Measurements from ENCODE around the gene TMEM178B.

DNA sequence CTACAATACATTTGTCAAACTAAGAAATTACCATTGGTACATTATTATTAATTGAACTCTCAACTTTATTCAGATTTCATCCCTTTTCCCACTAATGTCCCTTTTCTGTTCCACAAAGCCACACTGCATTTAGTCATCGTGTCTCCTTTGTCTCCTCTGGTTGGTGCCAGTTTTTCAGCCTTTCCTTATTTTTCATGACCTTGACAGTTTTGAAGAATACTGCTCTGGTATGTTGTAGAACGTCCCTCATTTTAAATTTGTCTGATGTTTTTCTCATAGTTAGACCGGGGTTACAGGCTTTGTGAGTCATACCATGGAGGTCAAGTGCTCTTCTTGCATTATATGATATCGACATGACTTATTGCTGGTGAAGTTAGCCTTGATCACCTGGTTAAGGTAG, 304.0 kb downstream of the TMEM178B start:
- no peak for TF ChIP-seq POLR2A (IDR thresholded peaks at IDR 0.05; ENCODE audit: low read depth, low read length)
- TF ChIP-seq, protein P1, sequence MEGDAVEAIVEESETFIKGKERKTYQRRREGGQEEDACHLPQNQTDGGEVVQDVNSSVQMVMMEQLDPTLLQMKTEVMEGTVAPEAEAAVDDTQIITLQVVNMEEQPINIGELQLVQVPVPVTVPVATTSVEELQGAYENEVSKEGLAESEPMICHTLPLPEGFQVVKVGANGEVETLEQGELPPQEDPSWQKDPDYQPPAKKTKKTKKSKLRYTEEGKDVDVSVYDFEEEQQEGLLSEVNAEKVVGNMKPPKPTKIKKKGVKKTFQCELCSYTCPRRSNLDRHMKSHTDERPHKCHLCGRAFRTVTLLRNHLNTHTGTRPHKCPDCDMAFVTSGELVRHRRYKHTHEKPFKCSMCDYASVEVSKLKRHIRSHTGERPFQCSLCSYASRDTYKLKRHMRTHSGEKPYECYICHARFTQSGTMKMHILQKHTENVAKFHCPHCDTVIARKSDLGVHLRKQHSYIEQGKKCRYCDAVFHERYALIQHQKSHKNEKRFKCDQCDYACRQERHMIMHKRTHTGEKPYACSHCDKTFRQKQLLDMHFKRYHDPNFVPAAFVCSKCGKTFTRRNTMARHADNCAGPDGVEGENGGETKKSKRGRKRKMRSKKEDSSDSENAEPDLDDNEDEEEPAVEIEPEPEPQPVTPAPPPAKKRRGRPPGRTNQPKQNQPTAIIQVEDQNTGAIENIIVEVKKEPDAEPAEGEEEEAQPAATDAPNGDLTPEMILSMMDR (conservative IDR thresholded peaks at IDR 0.05; ENCODE audit: low read depth, low read length), result no peak
- TF ChIP-seq RAD21 (IDR thresholded peaks at IDR 0.05; ENCODE audit: low read length), result no peak
- TF ChIP-seq CEBPB (IDR thresholded peaks at IDR 0.05; ENCODE audit: low read depth, low read length), result no peak
- no peak for TF ChIP-seq USF2 (IDR thresholded peaks at IDR 0.05; ENCODE audit: low read depth, low read length)
- no peak for TF ChIP-seq RFX5 (IDR thresholded peaks at IDR 0.05; ENCODE audit: low read depth, low read length)
- TF ChIP-seq RCOR1 (IDR thresholded peaks at IDR 0.05; ENCODE audit: insufficient replicate concordance, low read length), result no peak
- no peak for TF ChIP-seq MAZ (IDR thresholded peaks at IDR 0.05; ENCODE audit: borderline replicate concordance, low read depth, low read length)
- TF ChIP-seq BHLHE40 (IDR thresholded peaks at IDR 0.05; ENCODE audit: low read depth, low read length), result no peak

Measured in IMR-90 (cell line).